Ureter (tissue), 1 donor: ENCODE measurements around the gene PHACTR2. TPM values are rescaled to one million over a fixed set of nuclear protein-coding genes. Genes with fewer than 3 reads are reported as not detected.
"Not testable (repeated sequence)": the region's sequence is repeated elsewhere in the genome, so short reads cannot be mapped to it uniquely, and the experiment has no call there.

Experiments used
- DNase-seq: peaks from one replicate; pipeline ENCODE4 v3.0.0-alpha.2; 2020; ENCODE audit warnings: low spot score
- total RNA-seq: library from RNA; stranded (reverse); gene quantifications from one replicate; pipeline ENCODE4 v1.2.4, GENCODE V29; 2023
- donor health status: DM: yes; HTN: yes; CAD: no.

The PHACTR2 gene
- total RNA-seq, 1 donor from 2014 or later: 93.2 TPM

DNA sequence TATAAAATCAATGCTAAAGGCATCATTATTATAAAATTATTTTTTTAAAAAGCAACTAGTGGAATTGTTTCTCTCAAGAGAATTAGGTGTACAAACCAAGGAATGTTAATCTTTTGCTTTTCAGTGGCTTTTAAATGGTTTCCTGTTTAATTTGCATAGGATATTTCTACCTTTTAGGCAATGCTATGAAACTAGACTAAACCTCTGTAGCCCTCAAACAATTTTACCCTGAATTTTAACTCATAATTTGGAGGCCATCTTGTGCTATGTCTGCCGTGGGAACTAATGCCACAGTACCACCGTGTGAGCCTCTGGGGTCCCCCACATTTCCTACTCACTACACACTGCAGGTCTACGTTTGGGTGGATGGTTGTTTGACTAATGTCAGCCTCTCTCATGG is 20.6 kb downstream of the PHACTR2 start:
- no peak for DNase-seq

DNA sequence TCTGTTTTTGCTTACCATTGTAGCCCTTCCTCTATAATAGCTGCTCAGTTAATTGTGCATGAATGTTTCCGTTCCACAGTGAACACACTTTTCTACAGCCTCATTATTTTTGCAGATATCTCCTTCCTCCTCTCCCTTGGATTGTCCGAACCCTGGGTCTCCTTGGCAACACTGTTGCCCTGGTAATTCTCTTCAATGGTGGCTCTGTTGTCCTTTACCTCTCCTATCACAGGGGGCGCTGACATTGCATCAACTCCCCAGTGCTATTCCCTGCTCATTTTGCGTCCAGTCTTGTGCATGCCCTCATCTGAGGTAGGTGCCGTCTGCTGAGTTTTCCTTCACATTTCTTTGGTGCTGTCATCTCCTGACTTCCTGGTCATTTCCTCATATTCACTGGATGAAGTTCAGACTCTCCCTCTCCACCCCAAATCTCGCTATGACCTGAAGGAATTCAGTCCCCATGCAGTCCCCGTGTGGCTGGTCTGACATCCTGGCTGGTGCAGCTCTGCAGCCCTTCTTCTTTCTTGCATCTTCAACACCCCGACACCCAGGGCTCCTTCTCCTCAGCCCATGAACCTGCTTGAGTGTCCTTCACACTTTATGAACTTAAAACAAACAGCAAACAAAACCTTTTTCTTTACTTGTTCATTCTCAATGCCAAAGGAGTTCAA is 21.1 kb downstream of the PHACTR2 start:
- DNase-seq: no peak

DNA sequence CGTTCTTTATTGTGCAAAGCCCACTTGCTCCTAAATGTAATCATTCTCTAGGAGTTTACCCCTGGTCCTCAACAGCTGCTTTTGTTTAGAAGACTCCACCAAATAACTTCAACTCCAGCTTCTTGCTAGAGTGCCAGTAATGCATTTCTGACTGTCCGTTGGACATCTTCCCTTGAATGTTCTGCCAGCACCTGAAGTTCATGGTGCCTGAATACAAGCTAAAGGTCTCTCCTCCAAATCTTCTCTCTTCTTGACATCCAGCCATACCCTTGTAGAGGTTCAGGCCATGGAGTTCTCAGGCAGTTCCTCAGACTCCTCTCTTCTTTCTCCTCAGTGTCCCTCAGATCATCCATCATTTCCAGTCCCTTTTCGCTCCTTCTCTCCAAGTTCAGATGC is 21.7 kb downstream of the PHACTR2 start:
- no peak for DNase-seq

DNA sequence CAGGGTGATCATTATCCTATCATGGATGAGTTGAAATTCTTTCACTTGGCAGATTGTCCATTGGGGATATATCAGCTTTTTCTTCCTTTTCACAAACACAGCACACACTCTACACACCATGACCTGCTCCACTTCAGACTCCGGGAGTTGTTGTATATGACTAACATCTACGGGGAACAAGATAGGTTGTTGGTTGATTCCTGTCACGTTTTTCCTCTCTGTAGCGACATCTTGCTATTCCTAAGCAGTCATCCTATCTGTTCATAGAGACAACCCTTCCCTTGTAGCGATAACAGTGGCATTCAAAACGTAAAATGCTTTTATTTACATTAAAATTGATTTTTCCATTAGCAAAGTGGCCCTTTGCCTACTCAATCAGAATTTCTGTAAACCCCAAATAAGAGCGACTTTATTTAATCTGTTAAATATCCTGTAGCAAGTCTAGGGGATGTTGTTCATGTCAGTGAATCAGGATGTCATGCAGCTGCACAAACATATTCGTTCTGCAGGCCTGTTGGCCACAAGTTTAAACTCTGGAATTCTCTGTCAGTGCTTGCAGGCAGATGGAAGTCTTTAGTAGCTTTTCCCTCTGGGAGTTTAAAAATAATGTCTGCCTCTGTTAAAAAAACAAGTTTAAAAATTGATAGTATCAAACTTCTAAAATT is 23.1 kb downstream of the PHACTR2 start:
- no peak for DNase-seq

DNA sequence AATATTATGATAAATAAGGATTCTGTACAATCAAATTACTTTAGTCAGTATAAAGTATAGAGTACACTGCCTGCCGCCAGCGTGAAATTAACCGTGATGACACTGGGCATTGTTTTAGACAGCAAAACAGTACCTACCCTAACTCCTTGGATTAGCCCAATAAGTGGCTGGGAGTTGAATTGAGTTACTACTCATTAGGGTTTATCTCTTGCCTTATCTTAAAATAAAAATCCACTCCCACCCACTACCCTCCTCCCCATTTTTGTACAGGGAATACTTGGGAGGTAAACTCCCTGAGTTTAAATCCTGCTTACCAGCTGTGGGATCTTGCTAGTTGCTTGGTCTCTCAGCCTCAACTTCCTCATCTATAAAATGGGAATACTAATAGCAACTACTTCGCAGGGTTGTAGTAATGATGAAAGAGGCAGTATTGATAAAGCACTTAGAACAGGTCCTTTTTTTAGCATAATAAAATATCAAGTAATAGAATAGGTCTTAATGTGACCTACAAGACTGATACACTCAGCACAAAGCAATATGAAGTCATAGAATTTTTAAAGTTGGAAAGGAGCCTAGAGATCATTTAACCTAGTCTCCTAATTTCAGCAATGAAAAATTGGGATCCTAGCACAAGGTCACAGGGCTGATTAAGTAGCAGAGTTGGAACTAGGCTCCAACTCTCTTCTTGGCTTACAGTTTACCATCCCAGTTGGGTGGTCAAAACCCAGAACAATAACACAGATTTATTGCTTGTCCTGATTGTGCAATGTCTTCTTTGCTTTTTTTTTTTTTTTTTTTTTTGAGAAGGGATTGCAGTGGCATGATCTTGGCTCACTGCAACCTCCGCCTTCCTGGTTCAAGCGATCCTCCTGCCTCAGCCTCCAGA is 23.8 kb downstream of the PHACTR2 start:
- DNase-seq: no peak

DNA sequence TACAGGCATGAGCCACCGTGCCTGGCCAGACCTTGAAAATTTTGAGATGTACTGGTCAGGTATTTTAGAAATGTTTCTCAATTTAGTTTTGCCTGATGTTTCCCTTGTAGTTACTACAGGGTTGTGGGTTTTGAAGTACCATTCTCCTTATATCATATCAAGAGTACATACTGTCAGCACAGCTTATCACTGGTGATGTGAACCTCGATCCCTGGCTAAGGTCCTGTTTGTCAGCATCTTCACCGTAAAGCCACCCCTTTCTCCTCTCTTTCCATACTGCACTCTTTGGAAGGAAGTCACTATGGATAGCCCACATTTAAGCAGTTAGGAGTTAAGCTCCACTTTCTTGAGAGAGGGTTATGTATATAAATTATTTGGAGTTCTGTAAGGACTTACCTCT is 27.8 kb downstream of the PHACTR2 start:
- DNase-seq: no peak

DNA sequence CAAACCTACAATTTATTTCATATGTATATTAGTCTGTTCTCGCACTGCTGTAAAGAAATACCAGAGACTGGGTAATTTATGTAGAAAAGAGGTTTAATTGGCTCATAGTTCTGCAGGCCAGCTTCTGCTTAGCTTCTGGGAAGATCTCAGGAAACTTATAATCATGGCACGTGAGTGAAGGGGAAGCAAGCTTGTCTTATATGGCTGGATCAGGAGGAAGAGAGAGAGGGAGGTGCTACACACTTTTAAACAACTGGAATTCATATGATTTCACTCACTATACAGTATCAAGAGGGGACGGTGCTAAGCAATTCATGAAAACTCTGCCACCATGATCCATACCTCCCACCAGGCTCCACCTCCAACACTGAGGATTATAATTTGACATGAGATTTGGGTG is 29.9 kb downstream of the PHACTR2 start:
- DNase-seq: no peak

DNA sequence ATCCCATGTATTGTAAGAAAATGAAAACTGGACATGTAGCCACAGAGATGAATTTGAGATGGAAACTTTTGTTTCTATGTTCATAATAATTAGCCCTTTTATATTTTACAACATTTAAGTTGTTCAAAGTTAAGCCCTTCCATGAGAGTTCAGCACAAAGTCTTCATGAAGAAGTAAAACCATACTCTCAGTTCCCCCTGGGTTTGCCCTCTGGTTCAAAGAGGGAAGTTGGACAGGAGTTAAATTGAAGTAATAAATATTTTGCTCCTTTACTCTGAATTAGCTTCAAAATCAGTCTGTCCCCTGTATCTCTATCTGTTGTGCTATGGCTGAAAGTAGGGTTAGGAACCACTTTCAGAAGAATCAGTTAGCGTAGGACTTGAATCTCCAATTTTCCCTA is 31.1 kb downstream of the PHACTR2 start:
- DNase-seq: no peak

DNA sequence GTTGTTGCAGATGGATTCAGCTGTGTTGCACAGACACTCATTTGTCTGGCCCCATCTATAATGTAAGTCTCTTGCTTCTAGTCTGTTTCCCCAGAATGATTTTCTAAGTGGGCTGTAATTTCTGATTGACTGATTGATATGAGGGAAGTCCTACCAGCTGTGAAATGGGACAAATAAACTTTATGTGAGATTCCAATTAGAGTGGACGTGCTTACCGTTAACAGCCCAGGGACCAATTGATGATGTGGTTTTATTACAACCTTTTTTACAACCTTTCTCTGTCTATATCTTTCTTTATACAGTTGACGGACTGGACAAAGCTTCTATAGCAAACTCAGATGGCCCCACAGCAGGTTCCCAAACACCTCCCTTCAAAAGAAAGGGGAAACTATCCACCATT is 33.9 kb downstream of the PHACTR2 start:
- no peak for DNase-seq

DNA sequence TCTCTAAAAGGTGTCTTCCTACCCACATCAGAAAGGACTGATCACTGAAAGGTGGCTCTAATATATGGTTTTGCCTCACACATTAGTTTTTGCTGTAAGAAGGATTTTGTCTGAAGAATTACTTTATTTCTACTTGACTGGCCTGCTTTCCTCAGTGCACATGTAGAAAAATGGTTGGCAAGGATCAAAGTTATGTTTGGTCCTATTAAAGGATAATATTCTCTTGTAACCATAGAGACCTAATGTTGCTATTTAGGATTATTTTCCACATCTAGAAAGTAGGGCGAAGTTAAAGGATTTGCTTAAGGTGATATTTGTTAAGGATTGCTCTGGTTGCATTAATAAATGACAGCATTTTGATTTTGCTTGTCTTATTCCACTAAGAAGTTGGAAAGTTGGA is 40.7 kb downstream of the PHACTR2 start:
- no peak for DNase-seq

DNA sequence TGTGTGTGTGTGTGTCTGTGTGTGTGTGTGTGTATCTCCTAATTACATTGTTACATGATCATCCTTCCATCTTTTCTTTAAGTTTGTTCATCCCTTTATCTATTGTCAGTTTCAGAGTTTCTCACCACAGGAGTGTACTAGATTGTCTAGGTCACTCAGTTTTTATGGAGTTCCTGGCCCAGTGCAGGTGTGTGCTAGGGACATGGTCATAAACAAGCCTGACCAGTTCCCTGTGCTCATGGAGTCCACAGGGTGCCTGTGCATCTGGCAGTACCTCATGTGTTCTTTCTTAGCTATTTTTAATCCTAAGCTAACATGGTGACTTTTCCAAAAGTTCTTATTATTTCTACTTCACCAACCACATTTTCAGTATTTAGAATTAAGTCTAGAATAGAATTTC is 43.9 kb downstream of the PHACTR2 start:
- no peak for DNase-seq

DNA sequence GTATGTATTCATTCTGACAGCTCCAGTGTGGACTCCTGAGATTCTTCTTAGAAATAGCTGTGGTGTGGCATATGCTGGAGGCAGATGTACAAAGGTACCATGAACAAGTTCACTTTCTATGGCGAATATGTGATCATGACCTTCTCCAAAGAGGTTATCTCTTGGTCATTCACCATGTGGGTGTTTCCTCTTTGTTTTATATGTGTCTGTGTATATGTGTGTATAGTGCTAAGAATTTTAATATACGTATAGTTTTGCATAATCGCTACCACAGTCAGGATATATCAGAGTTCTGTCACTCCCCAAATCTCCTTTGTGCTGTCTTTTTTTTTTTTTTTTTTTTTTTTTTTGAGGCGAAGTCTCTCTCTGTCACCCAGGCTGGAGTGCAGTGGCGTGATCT is 47.1 kb downstream of the PHACTR2 start:
- no peak for DNase-seq

DNA sequence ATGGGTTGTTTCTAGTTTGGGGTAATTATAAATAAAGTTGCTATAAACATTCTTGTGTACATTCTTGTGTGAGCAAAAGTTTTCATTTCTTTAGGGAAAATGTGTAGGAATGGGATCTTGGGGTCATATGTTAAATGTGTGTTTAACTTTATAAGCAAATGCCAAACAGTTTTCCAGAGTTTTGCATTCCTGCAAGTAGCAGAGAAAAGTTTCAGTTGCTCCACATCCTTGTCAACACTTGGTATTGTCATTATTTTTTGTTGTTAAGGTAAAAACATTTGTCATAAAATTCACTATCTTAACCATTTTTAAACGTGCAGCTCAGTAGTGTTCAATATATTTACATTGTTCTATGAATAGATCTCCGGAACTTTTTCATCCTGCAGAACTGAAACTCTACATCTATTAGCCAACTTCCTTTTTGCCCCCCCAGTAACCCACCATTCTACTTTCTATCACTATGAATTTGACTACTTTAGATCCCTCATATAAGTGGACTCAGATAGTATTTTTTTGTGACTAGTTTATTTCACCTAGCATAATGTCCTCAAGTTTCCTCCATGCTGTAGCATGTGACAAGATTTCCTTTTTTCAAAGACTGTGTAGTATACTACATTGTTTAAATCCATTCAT is 48.4 kb downstream of the PHACTR2 start:
- DNase-seq: no peak

DNA sequence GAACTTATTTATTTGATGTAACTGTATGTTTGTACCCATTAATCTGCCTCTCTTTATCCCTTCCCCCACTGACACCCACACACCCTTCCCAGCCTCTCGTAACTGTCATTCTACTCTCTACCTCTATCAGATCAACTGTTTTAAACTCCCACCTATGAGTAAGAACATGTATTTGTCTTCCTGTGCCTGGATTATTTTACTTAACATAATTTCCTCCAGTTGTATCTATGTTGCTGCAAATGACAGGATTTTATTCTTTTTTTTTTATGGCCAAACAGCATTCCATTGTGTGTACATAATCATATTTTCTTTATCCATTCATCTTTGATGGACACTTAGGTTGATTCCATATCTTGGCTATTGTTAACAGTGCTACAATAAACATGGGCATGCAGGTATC is 49.3 kb downstream of the PHACTR2 start:
- no peak for DNase-seq

DNA sequence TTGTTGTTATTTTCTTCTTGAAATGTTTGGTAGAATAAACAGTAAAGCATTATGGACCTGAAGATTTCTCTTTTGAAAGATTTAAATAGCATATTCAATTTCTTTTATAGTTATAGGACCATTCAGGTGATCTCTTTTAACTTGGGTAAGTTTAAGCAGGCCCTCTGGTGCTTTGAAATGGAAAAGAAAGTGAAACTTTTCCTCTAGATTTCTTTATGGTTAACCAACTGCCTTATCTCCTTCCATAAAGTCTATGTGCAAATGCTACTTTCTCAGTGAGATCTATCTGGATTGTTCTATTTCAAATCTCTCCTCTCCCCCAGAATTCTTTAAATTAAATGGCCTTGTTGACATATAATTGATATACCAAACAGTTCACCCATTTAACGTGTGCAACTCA is 54.0 kb downstream of the PHACTR2 start:
- DNase-seq: no peak

DNA sequence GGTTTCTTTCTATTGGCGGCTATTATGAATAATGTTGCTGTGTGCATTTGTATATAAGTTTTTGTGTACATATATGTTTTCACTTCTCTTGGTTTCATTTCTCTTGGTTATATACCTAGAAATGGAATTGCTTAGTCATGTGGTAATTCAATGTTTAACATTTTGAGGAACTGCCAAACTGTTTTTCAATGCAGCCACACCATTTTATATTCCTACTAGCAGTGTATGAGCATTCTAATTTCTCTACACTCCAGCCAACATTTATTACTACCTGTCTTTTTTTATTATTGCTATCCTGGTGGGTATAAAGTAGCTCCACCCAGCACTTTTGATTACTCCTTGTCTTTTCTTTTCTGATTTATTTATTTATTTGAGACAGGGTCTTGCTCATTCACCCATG is 54.8 kb downstream of the PHACTR2 start:
- no peak for DNase-seq

DNA sequence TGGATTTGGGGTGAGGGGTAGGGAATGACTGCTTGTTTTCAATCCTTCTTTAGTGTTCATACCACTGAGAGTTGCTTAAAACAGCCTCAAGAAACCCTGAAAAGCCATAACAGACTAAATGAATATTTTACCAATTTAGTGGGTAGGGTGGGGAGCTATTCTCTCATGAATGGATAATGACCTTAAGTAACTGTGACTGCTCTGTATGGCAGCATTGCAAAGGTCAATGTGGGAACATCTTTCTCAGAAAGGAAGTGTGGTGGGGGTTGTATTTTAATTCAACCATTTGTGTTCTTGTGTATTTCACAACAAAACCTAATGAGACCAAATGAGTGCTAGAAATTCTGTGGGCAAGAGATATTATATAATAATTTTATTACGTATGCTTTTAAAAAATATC is 55.7 kb downstream of the PHACTR2 start:
- no peak for DNase-seq

DNA sequence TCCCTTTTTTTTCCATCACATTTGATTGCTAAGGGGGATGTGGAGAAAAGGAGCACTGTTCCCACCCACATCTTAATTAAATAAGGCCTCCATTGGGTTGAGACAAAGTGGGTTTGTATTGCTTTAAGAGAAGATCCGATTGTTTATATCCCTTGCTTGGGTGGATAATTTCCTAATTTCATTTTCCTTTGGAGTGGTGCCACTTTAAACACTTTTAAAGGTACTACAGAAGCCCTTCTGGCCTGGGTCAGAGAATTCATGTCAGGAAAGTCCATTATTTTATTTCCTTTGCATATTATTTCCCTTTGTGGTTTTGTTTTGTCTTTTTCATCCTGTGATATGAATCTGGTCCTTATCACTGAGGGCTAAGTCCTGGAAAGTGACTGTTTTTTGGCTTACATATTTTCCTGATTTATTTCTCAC is 56.9 kb downstream of the PHACTR2 start:
- DNase-seq: no peak

DNA sequence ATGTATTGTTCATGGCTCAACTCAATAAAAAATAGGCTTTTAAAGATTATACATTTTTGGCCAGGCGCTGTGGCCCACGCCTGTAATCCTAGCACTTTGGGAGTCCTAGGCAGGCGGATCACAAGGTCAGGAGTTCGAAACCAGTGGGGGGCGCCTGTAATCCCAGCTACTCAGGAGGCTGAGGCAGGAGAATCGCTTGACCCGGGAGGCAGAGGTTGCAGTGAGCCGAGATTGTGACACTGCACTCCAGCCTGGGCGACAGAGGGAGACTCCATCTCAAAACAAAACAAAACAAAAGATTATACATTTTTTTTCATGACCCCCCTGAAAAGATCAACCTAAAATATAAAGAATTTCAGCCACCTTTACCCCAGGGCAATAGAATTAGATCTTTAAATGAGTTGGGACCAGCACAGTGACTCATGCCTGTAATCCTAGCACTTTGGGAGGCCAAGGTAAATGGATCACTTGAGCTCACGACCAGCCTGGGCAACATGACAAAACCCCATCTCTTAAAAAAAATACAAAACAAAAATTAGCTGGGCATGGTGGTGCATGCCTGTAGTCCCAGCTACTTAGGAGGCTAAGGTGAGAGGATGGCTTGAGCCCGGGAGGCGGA is 60.4 kb downstream of the PHACTR2 start:
- not testable (repeated sequence) for DNase-seq

DNA sequence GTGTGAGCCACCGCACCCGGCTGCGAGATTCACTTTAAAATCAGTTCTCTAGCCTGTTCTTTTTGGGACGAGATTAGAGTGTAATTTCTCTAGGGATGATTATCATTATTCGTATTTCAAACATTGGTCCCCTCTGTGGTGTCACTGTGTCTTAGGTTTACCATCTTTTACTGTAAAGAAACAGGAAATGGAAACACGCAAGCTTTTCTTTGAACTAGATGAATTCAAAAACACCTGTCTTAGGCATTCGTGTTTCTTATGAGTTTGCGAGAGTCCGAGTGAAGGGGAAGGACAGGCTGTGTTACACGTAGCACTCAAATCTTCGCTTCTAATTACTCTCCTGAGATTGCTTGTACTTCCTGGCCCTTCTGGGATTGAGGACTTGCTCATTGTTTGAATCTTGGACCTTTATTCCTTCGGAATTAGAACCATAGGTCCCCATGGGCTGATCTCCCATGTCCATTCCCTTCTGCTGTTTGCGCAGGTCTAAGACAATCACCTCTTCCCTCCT is 61.6 kb downstream of the PHACTR2 start:
- no peak for DNase-seq

DNA sequence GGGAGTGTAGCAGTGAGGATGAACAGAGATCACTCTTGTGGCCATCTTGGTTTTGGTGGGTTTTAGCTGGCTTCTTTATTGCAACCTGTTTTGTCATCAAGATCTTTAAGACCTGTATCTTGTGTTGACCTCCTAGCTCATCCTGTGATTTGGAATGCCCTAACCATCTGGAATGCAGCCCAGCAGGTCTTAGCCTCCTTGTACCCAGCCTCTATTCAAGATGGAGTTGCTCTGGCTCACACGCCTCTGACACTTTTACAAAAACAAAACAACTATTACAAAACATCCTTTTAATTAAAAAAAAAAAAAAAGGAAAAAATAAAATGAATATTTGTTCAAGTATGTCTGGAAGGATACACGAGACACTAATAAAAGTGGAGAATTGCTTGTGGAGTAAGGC is 62.4 kb downstream of the PHACTR2 start:
- DNase-seq: no peak

DNA sequence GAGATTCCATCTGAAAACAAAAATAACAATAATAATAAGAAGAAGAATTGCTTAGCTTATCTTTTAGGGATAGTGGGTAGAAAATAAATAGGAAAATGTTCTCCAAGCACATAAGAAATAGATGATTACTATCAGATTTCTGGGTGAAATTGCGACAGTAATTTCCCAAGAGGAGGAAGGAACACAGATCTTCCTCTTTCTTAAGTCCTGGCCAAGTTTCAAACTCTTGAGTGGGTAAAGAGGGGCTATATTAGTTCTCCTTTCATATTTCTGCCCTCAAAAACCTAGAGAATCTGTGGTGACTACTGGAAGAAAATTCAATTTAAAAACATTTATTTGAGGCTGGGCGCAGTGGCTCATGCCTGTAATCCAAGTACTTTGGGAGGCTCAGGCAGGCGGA is 63.7 kb downstream of the PHACTR2 start:
- DNase-seq: no peak
